Measurements from ENCODE around the gene ZNF213.
"Not testable (repeated sequence)": the region's sequence is repeated elsewhere in the genome, so short reads cannot be mapped to it uniquely, and the experiment has no call there.

The ZNF213 gene

GRCh38 chr16:3171181-3171854 lies 36.5 kb downstream of the ZNF213 start:
- DNase-seq: no peak

- DNase-seq: no peak
Observed at GRCh38 chr16:3171855-3172593, 37.2 kb downstream of the ZNF213 start.

DNA sequence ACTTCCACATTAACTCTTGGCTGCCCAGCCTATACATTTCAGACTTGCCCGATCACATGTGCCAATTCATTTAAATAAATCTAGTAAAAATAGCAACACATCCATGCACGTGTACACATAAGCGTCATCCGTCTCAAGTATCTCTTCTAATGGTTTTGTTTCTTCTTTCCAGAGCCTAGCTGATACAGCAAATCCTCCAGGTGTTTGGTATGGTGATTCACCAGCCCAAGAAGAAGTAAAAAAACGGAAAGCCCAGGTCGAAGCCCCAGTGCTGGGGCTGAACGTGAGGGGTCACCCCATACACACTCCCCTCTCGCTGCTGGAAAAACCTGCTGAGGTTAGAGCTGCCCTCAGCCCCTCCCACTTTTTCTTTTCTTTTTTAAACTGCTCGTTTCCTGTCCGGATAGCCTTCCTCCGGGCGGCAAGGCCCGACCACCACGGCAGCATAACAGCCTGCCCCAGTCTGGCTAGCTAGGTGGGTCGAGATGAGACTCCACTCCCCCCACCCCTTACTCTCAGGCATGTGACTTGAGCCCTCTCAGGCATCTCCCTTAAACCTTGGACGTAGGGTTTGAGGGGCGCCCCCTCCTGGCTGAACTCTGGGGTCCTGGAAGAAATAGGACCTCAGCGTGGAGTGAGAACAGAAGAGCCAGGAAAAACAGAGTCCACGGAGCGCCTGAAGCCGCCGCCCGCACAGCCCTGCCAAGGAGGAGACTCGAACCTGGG lies 39.2 kb downstream of the ZNF213 start:
- DNase-seq: peak; percentile 20

- no peak for DNase-seq
Observed at GRCh38 chr16:3174618-3175148, 39.9 kb downstream of the ZNF213 start.

DNA sequence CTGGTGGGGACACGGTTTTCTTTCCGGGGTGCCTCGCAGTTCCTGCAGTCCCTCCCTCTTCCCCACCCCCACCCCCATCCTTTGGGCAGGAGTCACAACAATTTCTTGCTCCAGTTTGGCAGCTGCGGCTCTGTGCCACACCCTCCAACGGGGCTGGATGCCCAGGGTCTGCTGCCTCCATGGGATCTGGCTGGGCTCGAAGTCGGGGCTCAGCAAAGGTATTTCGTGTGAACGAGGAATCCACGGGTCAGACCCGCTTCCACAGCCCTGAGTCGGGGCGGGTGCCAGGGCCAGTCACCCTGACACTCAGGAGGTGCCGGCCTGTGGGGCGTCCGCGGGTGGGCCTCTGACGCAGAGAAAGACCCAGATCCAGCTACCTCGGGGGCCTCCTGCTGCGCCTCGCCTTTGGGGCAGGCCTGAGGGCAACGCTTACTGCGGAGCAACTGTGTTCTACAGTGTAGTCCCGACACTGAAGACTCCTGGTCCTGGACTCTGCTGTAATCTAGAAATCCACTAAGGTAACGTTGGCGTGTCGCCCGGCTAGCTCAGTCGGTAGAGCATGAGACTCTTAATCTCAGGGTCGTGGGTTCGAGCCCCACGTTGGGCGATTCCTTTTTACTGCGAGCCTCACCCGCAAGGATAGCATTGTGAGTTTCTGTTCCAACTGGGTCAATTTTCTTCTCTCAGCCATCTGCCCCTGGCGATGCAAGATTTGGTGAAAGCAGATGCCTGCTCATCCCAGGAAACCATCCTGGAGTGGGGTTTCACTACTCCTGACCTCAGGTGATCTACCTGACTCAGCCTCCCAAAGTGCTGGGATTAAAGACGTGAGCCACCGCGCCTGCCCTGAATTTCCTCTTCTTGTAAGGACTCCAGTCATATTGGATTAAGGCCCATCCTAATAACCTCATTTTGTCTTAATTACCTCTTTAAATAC lies 40.6 kb downstream of the ZNF213 start:
- peak; percentile 31 for DNase-seq

DNA sequence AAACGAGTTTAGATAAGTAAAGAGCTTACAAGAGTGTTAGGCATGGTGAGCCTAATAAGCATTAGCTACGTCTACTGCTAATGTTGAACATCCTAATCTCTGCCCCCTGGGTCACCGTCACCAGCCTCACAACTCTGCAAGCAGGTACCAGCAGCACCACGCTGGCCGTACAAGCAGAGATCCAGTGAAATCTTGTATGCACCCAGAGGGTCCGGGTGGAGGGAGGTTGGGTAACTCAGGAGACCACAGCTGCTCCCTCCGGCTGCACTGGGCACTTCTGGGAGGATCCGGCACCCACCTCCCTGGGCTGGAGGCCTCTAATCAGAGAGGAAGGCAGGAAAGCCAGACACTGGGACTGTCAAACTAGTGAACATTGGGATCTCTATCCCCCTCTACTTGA lies 44.8 kb downstream of the ZNF213 start:
- no peak for DNase-seq

GRCh38 chr16:3180445-3180878 lies 45.6 kb downstream of the ZNF213 start:
- no peak for DNase-seq

- DNase-seq: not testable (repeated sequence)
Observed at GRCh38 chr16:3182293-3182607, 47.4 kb downstream of the ZNF213 start.

DNA sequence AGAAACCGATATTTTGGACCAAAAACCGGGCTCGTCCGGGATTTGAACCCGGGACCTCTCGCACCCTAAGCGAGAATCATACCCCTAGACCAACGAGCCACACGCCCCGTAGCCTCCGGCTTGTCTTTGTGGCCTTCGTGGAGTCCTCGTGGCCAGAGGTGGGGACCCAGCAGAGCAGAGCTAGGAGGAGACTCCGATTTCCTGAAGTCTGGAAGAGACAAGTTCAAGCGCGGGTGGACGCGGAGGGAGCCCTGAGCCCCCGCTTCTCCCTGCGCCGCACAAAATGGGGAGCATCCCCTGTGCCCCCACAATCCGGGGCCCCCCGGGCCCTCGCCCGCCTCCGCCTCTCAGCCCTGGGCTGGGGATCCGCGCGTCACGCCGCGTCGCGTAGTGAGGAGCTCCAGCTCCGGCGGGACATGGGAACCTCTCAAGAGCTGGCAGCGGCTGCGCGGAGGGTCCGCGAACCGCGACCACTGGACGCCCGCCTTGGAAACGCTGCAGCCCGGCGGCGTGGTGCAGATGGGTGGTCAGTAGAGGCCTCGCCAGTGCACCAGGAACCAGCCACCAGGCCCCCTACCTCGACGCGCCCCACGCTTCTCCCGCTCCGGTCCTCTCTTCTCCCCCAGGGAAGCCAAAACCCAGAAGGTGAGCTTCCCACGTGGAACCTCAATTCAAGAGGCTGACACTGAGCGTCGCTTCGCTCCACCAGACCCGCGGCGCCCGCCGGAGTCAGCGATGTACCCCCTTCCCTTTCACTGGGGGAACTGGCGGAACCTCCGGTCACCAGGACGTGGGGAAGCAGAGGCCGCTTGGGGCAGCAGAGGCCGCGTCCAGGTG lies 48.0 kb downstream of the ZNF213 start:
- no peak for DNase-seq

DNA sequence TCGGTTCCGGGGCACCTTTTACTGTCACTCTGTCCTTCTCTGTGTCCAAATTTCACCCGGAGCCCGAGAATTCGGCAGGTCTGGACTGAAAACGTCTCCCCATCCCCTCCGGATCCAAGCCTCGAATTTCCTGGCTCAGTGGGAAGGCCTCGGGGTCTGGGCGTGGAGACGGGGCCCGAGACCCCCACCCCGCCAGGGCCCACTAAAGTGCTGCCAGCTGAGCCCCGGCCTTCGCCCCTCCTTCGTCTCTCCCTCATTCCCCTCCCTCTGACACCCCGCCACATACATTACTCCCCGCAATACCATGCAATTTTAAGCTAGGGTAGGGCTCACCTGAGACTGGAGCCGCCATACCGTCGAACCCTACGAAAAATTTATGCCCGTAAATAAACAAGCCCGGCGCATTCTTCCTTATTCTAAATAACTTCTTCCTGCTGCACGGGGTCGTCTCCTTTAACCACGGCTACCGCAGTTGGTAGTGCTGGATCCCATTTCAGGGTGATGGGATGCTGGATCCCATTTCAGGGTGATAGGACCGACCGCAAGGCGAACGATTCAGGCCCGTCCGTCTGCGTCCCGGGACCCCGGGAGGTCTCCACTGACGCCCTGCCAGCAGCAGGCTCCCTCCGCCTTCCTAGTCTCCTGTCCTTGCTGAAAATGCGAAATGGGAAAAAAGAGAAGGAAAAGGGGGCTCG lies 48.8 kb downstream of the ZNF213 start:
- DNase-seq: no peak

DNA sequence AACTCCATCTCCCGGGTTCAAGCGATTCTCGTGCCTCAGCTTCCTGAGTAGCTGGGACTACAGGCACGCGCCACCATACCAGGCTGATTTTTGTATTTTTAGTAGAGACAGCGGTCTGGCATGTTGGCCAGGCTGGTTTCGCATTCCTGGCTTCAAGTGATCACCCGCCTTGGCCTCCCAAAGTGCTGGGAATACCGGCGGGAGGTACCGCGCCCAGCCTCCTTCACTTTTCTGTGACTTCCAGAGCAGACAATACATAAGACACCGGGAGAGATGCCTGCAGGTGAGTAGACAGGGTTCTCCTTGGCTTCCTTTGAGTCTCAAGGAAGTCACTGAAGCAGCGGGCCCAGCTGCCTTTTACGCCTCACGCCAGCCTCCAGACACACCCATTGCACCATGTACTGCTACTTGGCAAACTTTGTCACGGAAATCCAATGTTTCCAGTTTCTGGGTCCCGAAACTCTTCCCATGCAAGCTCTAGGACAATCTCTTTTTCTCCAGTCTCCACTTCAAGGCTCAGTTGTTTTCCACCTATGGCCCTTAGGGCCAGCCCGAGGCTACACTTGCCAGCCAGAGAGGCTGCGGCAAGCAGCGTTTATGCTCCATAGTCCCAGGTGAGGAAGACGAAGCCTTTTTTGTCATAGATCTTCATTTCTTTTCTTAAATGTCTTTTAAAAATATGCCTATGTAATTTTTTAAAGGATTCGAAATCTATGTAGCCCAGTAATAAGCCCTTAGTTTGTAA lies 52.3 kb downstream of the ZNF213 start:
- no peak for DNase-seq

DNA sequence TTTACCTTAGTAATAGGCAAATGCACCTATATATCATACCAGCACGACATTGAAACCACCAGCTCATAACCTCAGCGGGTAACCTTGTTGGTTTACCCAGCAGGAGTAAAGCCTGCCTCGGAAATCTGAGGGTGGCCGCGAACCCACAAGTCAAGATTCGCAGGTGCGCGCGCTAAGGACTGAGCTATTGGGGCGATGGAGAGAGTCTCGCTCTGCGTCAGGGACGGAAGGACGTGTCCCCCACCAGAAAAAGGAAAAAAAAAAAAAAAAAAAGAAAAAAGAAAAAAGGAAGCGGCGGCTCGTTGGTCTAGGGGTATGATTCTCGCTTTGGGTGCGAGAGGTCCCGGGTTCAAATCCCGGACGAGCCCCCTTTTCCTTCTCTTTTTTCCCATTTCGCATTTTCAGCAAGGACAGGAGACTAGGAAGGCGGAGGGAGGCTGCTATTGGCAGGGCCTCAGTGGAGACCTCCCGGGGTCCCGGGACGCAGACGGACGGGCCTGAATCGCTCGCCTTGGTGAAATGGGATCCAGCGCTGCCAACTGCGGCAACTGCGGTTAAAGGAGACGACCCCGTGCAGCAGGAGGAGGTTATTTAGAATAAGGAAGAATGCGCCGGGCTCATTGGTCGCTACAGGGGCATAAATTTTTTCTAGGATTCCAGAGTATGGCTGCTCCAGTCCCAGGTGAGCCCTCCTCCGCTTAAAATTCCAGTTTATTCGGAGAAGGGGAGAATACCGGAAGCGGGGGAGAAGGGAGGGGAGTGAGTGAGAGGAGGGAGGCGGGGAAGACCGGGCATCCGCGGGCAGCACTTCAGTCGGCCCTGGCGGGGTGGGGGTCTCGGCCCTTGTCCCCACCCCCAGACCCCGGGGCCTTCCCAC lies 53.2 kb downstream of the ZNF213 start, which contains the start of gene OR1F1:
Gene OR1F1, plus strand, starts transcription at position 407 of the 877 bp plus-strand sequence.
- peak; percentile 58 for DNase-seq

GRCh38 chr16:3188675-3188924 lies 53.8 kb downstream of the ZNF213 start:
- DNase-seq: no peak

- peak; percentile 25 for DNase-seq
Observed at GRCh38 chr16:3188925-3189825, 54.3 kb downstream of the ZNF213 start.

DNA sequence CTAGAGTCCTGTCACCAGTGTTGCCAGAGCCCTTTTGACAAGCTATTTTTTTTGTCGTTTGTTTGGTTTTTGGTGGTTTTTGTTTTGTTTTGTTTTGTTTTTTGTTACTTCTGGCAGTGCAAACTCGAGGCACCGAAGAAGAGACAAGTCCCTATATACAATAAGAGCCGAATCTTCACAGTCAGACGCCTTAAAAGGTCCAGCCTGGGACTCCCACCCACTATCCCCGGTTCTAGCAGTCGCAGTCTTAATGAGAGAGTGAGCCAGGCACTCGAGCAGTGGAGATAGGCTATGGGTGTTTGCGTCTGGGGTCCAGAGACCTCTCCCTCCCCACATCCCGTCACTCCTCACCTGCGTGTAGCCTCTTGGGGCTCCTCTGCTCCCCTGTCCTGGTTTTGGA lies 55.0 kb downstream of the ZNF213 start:
- DNase-seq: no peak

- DNase-seq: no peak
Observed at GRCh38 chr16:3190949-3191353, 56.1 kb downstream of the ZNF213 start.
